D721Med (cell line): ENCODE measurements around the gene IQCM.

Experiments
- DNase-seq: peaks from one replicate; pipeline ENCODE4 v3.0.0; 2011; ENCODE audit warnings: low spot score; ENCODE audit not compliant: insufficient read length
- FAIRE-seq: peaks from 2 replicates; lab custom pipeline; 2011; peaks lifted over from hg19 to GRCh38; lab: Jason Lieb, UNC
- CTCF ChIP-seq: IDR thresholded peaks from 2 replicates; pipeline ENCODE4 v1.5.1; 2012; ENCODE audit warnings: mild to moderate bottlenecking, control low read depth; ENCODE audit not compliant: insufficient read depth; ENCODE audit errors: missing control alignments

IQCM gene

GRCh38 chr4:149815743-149816142 lies at the start of gene IQCM:
Gene IQCM (minus strand): TSS chr4:149815843. CDS start chr4:149742691, 73,152 bp downstream.
- FAIRE-seq (no peak), DNase-seq (no peak)
- TF ChIP-seq CTCF = no peak

- FAIRE-seq (no peak), DNase-seq (no peak)
- no peak for TF ChIP-seq CTCF
These were observed 41.8 kb upstream of the IQCM start for GRCh38 chr4:149857446-149857845.

GRCh38 chr4:149845743-149846142 lies 30.1 kb upstream of the IQCM start:
- DNase-seq = no peak

GRCh38 chr4:149841686-149842085 lies 26.0 kb upstream of the IQCM start:
- no peak for TF ChIP-seq CTCF
- DNase-seq (no peak), FAIRE-seq (no peak)

More at GRCh38 chr4:149845743-149846142, 30.1 kb upstream of the IQCM start:
- FAIRE-seq = no peak
- TF ChIP-seq CTCF = no peak

- DNase-seq (no peak), FAIRE-seq (no peak)
- no peak for TF ChIP-seq CTCF
These were observed 22.4 kb upstream of the IQCM start for GRCh38 chr4:149838036-149838435.

GRCh38 chr4:149836546-149836945 lies 20.9 kb upstream of the IQCM start:
- DNase-seq (no peak), FAIRE-seq (no peak)

More at GRCh38 chr4:149836546-149836945, 20.9 kb upstream of the IQCM start:
- no peak for TF ChIP-seq CTCF
